Hippocampal formation (tissue), 2 donors: ENCODE measurements around the gene F10.

Experiments
- DNase-seq, 2 donors: peaks; one replicate each; lab custom pipeline; 2025; lab: John Stamatoyannopoulos, UW

Gene F10

DNA sequence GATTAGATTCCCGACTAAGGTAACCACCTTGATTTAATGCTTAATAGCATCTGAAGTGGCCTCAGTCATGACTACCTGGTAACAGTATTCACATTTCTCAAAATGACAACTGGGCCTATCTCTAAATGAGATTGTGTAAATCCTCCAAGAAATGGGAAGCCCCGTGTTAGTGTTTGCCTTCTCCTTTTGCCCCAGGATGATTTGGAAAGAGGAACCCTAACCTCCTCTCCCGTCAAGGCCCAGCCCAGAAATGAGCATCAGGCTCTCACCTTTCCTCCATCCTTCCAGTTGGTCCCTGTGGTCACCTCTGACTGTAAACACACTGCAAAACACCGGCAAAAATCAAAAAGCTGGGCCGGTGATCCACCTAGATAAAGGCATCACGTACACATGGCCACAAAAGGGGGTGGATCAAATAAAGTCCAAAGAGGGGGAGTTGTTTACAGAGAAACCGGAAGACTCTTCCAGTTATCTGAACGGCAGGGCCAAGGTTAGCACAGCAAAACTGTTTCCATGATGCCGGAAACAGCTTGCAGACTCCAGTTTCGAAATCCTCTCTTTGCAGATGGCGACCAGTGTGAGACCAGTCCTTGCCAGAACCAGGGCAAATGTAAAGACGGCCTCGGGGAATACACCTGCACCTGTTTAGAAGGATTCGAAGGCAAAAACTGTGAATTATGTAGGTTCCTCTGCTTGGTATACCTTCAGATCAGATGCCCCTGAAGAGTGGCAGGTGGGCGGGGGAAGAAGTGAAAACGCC is 16.4 kb downstream of the F10 start:
- DNase-seq, result no peak

DNA sequence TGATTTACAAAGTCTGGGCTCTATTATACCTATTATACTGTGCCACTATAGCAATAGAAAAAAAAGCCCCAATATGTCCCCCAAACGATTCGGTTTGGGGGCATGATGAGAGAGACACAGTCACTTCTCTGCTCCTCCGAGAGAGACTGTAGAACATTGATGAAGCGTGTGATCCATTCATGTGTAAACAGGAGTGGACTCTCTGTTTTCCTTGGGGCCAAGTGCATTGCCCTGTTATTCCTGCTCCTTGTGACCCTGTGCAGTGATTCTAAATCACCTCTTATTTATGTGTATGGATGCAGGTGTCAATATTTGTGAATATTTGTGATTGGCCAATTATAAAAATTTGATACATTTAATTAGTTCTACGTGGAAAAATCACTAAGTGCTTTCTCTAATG is 17.0 kb downstream of the F10 start:
- DNase-seq, result no peak

DNA sequence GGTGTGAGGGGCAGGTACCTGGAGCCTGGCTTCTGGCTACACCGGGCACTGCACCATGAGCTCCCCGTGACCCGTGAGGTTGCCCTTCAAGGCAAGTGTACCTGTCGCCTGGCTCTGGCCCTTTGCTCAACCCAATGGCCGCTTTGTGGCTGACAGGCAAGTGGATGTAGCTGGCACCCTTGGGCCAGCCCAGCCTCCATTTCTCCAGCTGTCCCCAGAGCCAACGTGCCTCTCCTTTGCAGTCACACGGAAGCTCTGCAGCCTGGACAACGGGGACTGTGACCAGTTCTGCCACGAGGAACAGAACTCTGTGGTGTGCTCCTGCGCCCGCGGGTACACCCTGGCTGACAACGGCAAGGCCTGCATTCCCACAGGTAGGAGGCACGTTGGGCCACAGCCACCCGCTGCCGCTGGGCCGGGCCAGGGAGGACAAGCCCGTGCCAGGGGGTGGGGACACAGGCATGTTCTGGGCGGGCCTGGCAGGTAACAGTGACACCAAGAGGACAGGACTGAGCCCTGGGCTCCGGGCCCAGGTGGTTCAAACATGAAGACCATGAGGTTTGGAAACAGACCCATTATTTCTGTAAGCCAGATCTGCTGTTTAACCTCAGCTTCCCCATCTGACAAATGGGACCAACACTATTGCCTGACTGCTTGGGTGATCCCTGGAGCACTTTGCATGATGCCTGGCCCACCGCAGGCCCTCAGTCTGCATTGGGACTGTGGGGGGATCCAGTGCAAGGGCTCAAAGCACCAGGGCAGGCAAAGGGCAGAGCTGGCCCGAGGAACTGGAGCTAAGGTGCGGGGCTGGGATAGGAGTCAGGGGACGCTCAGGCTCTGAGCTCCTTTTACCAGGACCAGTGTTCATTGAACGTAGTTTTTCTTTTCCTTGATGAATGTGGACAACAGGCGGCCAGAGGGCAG is 18.3 kb downstream of the F10 start:
- DNase-seq, result no peak

DNA sequence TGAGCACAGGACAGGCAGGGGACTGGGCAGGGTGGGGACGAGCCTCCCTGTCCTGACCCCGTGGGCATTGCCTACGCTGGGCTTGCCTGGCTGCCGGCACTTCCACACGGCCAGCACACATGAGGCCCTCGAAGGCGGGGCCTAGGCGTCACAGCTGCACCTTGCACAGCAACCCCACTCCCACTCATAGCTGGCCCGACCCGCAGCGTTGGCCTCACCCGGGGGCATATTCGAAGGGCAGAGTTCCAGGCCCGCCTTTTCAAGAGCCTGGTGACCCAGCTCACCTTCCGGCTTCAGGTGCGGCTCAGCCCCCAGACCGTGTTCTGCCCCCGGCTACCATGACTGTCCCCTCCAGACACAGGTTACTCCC is 19.0 kb downstream of the F10 start:
- DNase-seq, result no peak

DNA sequence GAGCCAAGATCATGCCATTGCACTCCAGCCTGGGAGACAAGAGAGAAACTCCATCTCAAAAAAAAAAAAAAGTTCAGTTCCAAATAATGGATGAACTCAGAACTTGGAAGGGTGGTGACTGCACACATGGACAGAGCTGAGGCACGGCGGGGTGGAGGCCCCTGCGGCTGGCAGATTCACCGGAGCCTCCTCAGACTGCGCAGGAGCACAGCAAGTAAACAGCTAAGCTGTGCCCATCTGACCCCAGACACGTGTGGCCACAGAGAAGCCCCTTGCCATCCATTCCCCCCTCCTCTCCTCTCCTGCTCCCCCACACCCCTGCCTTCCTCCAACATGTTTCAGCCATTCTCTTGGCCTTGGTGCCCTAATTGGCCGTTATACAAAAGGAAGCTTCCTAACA is 20.3 kb downstream of the F10 start:
- DNase-seq, result no peak

DNA sequence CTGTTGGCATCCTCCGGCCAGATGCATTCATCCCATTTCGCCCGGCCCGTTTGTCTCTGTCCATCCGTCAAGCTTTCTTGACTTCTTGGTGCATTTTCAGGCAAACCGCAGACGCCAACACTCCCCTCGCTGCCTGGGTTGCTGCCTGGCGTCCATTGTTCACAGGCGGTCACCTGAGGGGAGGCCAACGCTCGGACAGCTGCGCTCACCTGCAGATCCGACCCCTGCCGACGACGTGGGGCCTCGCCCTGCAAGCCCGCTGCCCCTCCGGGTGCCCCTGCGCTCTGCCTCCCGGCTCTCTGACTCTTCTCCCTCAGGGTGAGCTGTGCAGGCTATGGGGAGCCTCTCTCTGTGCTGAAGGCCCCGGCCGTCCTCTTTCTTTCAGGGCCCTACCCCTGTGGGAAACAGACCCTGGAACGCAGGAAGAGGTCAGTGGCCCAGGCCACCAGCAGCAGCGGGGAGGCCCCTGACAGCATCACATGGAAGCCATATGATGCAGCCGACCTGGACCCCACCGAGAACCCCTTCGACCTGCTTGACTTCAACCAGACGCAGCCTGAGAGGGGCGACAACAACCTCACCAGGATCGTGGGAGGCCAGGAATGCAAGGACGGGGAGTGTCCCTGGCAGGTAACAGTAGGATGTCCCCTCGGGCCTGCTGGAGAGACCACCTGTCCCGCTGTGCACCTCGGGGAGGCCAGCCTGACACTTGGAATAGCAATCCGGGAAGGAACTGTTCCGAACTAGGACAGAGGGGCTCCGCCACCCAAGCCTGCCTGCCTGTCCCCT is 21.1 kb downstream of the F10 start:
- DNase-seq, result no peak

DNA sequence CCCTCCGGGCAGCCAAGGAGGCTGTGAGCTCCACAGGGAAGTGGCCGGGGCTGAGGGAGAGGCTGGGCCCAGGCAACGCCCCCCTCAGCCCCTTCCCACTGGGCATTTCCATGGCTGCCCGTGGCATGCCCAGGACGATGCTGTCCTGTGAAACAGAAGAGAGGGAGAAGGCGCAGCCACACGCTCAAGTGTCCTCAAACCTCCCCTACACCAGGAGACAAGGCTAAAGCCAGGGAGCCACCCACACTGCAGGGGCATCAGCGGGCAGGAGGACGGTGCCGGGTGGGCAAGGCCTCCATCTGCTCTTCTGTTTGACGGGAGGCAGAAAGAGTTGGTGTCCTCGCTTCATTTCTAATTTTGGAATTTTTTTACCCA is 21.6 kb downstream of the F10 start:
- DNase-seq, result no peak

DNA sequence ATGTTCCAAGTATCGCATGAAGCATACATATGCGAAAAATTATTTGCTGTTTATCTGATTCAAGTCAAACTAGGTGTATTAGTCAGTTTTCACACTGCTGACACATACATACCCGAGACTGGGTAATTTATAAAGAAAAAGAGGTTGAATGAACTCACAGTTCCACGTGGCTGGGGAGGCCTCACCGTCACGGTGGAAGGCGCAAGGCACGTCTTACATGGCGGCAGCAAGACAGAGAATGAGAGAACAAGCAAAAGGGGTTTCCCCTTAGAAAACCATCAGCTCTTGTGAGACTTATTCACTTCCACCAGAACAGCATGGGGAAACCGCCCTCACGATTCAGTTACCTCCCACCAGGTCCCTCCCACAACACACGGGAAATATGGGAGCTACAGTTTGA is 22.9 kb downstream of the F10 start:
- no peak for DNase-seq

DNA sequence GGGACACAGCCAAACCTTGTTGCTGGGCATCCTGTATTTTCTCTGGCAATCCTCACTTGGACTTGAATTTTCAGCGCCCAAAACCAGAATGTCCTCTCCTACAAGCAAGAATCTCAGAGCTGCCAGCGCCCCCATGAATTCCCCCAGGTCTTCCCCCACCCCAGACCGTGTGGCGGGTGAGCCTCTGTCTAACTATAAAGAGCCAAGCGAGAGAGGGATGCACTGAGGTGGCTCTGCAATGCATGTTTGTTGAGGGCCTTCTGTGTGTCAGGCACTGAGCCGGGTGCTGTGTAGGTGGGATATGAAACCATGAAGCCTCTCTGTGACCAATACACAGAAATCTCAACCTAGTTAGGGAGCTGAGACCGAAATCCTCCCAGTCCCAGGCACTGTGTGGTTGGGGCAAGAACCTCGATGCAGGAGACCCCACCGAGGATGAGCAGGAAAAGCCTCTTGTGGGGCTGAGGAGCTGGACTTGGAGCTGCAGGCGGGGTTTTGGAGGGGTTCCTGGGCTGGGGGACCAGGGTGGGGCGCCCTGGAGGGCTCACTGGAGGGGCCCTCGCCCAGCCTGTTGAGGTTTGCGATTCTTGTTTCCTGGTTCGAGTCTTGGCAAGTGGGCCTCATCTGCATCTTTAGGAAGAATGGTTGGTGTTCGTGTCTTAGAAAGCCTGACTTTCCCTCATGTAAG is 23.5 kb downstream of the F10 start:
- DNase-seq, result no peak

DNA sequence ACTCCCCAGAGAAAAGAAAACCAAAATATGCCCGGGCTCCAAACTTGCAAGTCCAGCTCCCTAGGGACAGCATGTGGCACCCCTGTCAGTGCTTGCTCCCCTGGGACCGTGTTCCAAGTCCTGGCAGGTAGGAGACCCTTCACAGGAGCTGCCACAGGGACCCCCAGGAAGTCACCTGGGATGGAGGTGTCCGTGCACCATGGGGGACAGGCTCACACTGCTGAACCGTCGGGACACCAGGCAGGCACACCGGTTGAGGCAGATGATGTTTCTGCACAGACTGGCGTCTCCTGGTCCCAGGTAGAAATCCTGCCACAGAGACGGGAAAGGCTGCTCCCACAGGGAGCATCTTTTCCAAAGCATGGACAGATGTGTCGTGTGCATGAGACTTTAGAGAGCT is 24.2 kb downstream of the F10 start:
- no peak for DNase-seq

DNA sequence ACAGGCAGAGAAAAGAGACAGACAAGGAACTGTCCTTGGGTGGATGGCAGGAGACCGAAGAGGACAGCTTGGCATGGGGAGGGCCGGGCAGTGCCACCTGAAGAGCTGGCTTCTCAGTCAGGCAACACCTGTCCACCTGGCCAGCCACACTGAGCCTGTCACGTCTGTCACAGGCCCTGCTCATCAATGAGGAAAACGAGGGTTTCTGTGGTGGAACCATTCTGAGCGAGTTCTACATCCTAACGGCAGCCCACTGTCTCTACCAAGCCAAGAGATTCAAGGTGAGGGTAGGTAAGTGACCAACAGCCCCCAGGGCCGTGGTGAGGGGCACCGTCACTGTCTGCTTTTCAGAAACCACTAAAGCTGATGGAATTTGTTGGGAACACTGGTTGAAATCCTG is 24.6 kb downstream of the F10 start:
- DNase-seq, result no peak

DNA sequence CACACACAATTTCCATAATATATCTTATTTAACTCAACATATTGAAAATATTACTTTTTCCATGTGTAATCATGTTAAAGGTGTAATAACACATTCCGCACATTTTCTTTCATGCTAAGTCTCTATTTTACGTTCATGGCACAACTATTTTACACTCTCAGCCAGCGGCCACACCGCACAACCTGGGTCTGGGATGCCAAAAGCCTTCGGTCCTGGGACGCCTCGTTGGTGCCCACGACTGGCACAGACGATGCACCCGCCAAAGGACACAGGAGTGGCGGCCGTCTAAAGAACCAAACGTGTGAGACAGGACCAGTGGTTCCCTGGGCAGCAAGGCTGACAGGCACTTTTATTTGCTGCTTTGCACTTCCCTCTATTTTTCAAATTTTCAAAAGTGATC is 25.8 kb downstream of the F10 start:
- DNase-seq, result no peak

DNA sequence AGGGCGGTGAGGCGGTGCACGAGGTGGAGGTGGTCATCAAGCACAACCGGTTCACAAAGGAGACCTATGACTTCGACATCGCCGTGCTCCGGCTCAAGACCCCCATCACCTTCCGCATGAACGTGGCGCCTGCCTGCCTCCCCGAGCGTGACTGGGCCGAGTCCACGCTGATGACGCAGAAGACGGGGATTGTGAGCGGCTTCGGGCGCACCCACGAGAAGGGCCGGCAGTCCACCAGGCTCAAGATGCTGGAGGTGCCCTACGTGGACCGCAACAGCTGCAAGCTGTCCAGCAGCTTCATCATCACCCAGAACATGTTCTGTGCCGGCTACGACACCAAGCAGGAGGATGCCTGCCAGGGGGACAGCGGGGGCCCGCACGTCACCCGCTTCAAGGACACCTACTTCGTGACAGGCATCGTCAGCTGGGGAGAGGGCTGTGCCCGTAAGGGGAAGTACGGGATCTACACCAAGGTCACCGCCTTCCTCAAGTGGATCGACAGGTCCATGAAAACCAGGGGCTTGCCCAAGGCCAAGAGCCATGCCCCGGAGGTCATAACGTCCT is 26.4 kb downstream of the F10 start:
- no peak for DNase-seq

DNA sequence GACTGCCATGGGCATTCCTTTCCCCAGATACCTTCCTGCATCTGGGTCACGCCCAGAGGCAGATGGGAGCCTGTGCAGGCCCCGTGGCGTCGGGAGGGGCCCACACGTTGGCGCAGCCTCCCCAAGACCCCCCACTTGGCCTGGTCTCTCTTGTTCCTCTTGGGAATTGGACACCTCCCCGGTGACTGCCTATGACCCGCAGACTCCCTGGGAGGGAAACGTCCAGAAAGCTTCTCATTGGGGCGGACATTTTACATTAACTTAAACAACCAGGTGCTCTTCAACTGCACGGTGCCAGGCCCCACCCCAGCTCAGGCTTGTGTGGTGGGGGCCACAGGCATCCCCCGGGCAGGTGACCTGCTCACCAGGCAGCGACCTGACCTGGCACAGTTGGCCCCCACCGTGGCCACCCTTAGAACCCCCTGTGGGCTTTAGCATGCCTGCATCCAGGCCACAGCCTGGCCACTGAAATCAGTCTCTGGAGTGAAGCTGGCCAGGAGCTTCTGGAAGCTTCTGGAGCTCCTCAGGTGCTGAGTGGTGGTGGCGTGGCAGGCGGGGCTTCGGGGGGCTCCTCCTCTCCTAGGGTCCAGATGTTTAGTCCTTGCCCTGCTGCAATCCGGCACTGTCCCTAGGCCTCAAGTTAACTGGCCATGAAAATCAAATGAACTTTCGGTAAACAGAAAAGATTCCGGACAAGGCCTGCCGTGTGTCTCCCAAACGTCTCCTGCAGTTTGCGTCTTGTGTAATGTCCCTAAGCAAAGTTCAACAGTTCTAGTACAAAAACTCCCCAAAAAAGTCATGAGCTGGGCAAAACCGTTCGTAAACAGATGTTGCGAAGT is 27.3 kb downstream of the F10 start:
- DNase-seq, result no peak

DNA sequence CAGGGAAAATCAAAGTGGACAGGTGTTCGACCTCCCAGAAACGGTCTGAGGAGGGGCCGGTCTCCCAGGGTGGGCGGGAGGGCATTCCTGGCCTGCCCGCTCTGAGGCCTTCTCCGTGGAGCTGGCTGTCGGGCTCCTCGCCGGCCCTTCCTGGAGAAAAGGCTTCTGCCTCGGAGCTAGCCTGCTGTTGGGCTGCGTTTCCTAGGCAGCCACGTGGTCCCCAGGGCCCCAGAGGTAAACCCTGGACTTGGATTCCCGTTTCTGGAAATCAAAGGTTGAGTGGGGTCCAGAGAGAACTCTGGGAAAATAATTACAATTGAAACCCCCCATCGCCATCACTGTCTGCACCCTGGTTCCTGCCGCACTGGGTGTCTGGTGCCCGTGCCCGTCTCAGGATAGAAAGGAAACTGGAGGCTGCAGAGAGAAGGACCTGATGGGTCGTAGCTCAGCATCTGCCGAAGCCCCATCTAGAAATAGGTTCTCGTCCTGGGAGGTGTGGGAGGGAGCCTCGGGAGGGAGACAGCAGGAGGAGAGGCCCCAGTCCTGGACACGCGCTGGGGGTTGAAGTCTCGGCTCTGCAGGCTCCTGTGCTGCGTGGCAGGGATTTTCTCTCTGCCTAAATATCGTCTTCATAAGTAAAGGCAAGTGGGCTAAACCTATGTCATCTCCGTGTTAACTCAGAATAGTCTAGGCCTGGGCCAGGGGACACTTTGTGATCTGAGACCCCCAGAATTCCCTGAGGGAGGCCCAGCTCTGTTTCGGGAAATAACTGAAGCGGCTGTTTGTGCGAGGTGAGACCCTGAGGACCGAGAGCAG is 28.2 kb downstream of the F10 start:
- no peak for DNase-seq

DNA sequence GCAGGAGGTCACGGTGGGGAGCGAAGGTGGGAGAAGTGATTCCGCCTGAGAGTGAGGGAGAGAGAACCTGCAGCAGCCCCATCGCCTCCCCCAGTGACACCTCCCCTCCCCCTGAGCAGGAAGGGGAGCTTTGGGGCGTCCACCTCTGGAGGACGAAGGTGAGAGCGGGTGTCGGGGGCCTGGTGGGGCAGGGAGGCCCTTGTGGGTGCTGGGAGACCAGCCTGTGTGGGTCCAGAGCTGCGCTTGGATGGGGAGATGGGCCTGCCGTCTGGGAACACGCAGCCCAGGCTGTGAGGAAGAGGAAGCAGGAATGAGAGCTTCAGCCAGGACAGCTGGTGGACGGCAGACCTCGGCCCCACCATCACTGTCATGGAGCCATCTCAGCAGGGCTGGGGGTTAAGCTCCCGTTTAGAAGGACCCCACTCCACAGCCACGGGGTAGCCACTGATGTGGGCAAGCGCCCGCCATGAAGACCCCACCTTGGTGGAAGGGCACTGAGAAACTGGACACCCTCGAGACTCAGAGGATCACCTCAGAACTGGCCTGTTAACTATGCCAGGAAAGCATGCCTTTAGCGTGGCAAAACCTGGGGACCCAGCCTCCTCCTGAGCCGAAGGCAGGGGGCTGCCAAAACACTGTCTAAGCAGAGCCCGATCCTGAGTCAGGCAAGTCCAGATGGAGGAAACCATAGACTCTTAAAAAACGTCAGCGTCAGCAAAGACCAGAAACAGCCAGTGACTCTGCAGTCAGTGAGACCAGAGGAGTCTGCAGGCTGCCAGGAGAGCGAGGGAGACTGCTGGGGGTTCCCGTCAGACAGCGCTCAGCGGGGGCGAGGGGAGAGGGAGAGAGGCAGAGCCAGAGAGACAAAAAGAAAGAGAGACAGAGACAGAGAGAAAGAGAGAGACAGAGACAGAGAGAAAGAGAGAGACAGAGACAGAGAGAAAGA is 29.4 kb downstream of the F10 start:
- DNase-seq, result peak in 1 of 2 donors; percentile 18

DNA sequence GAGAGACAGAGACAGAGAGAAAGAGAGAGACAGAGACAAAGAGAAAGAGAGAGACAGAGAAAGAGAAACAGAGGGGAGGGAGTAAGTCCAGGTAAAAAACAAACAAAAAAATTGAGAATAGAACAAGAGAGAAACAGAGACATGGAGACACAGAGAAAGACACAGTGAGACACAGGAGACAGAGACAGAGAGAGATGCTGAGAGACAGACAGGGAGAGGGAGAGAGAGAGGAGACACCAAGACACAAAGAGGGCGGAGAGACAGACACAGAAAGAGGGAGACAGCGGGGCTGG is 30.0 kb downstream of the F10 start:
- DNase-seq, result no peak

DNA sequence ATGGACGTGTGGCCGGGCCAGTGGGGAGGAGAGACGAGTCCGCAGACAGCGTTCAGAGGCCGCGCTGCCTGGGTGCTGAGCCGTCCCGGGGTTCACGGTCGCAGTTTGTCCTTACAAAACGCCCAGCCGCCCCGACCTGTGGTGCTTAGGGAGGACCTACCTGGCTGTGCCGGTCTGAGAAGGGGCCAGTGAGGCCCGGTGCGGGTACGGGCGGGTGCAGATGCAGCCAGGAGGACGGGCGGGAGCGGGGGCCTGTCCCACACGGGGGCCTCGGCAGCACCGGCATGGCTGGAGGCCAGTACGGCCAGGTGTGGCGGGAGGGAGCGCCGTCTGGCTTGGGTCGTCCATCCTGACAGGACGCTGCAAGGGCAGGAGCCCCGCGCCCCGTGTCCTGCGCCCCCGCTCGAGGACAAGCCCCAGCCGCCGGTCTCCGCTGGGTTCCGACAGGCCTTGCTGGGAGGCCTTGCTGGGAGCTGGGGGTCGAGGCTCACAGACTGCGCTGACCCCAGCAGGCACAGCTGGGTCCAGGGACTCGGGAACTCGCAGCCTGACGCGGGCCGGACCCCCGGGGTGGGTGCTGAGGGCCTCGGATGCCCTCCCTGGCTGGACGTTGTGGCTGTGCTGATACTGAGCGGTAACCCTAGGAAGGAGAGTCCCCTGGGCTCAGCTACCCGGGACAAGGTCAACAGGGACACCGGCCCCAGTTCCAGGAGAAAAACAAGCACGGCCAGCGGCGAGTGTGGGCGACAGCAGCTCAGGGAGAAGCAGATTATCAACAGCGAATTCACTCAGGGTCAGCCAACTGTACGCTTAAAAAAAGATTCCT is 30.6 kb downstream of the F10 start:
- DNase-seq, result no peak
